ENCODE measurements around the gene CLSTN1. TPM values are rescaled to one million over a fixed set of nuclear protein-coding genes. Genes with fewer than 3 reads are reported as not detected.

The CLSTN1 gene
- total and polyA plus RNA-seq, 2 of the 8 experiments (the other 6 are each of a cell fraction or from before 2014, with no cell fraction given): 34.2 to 97.4 TPM

- TF ChIP-seq ZNF274 (IDR thresholded peaks at IDR 0.05; ENCODE audit: borderline replicate concordance, extremely low read depth, low read length) (no peak), TAF7 (optimal IDR thresholded peaks at IDR 0.05; ENCODE audit: borderline replicate concordance, low read depth, low read length) (no peak), ATF2 (IDR thresholded peaks at IDR 0.05; ENCODE audit: low read length) (peak; percentile 80; the same call in 1 of the 2 replicates), CREB1 (IDR thresholded peaks at IDR 0.05) (peak; percentile 37; the same call in 1 of the 2 replicates), GABPA (IDR thresholded peaks at IDR 0.05; ENCODE audit: borderline replicate concordance, insufficient read depth, low read length) (peak; percentile 66; the same call in 1 of the 2 replicates), FOSL1 (IDR thresholded peaks at IDR 0.05; ENCODE audit: insufficient read depth, low read depth, low read length) (no peak), RBBP5 (IDR thresholded peaks at IDR 0.05; ENCODE audit: borderline replicate concordance, low read depth, low read length) (no peak), MAX (IDR thresholded peaks at IDR 0.05) (0 out of 2 replicates have a peak, but pooled peaks have one; percentile 11)
These were observed 98.9 kb downstream of the CLSTN1 start (continued) for GRCh38 chr1:9724706-9725476.

Measured in H1 (cell line).